K562 (cell line): ENCODE data around the gene FABP7. TPM values are rescaled to one million over a fixed set of nuclear protein-coding genes. Genes with fewer than 3 reads are reported as not detected.

Experiments used
- ATAC-seq: fragments of 200-7000 bp; cut with Tn5 transposase; 3 replicates; pipeline ENCODE4 v1.9.1; 2020; ENCODE audit warnings: moderate library complexity
- BruUV-seq: library from RNA; stranded (reverse); fragments of 400-500 nt; replicated peaks from 2 replicates; lab custom pipeline; 2021; lab: Mats Ljungman, UMichigan
- CTCF ChIA-PET: fragments of 300-600 bp; formaldehyde crosslinking; extraction: SDS; loops from one replicate; lab custom pipeline; 2021; ENCODE audit warnings: low intra/inter-chr PET ratio; lab: Yijun Ruan, JAX
- POLR2A ChIA-PET: fragments of 300-600, 350-650 bp; sonication (Branson Sonifier 250); formaldehyde crosslinking; extraction: SDS; loops from one replicate; lab custom pipeline; 2021; ENCODE audit warnings: antibody characterized with exemption, inconsistent platforms; lab: Yijun Ruan, JAX
- DNase-seq, 4 experiments: peaks; one replicate each; pipeline versions ENCODE4 v3.0.0 to v3.0.0-alpha.2; 2011 to 2018; ENCODE audit warnings: low spot score in 3 of 4, mixed read lengths in 3 of 4; ENCODE audit errors: extremely low read depth in 1 of 4
- FAIRE-seq: peaks from 2 replicates; lab custom pipeline; 2011; peaks lifted over from hg19 to GRCh38; lab: Jason Lieb, UNC
- H2AFZ ChIP-seq: 2 replicates; pipeline ENCODE4 v1.6.0; 2011; ENCODE audit warnings: low read depth, low read length, control low read depth, inconsistent platforms
- H3K27ac ChIP-seq: fragments of 200-600 bp; 3 replicates; pipeline ENCODE4 v1.8.0; 2011; ENCODE audit warnings: low read depth, mild to moderate bottlenecking, control low read depth, inconsistent platforms, low read length, moderate library complexity, mixed read lengths; ENCODE audit errors: extremely low read depth
- H3K27me3 ChIP-seq, 2 experiments: fragments of 300-600 bp in 1 of 2; 2 replicates in 1 of 2; 3 replicates in 1 of 2; pipeline versions ENCODE4 v1.6.0 to v1.8.0; 2011; ENCODE audit warnings: inconsistent platforms in 2 of 2, low read length in 2 of 2, mild to moderate bottlenecking in 1 of 2, mixed read lengths in 1 of 2, moderate library complexity in 1 of 2; ENCODE audit not compliant: control insufficient read depth in 2 of 2, insufficient read depth in 2 of 2
- H3K36me3 ChIP-seq: fragments of 300-600 bp; 3 replicates; pipeline ENCODE4 v1.8.0; 2011; ENCODE audit warnings: mild to moderate bottlenecking, low read length, inconsistent platforms; ENCODE audit not compliant: control insufficient read depth, insufficient read depth
- H3K4me1 ChIP-seq, 2 experiments: fragments of 200-600 bp in 1 of 2; replicated peaks in 1 of 2; 2 replicates in 1 of 2; 3 replicates in 1 of 2; pipeline versions ENCODE4 v1.5.1 to v1.8.0; 2011; ENCODE audit warnings: inconsistent platforms in 2 of 2, low read length in 2 of 2, mild to moderate bottlenecking in 1 of 2, mixed read lengths in 1 of 2, moderate library complexity in 1 of 2; ENCODE audit not compliant: control insufficient read depth in 2 of 2, insufficient read depth in 2 of 2
- H3K4me2 ChIP-seq: 2 replicates; pipeline ENCODE4 v1.6.1; 2011; ENCODE audit warnings: low read length, control low read depth, inconsistent platforms, mixed read lengths; ENCODE audit not compliant: insufficient read depth
- H3K4me3 ChIP-seq: fragments of 200-600 bp; sonication (generic), shearing (Covaris generic); 2 replicates; pipeline ENCODE4 v1.5.1; 2016; ENCODE audit warnings: control low read depth, inconsistent platforms
- H3K79me2 ChIP-seq: fragments of 200-600 bp; 3 replicates; pipeline ENCODE4 v1.8.0; 2011; ENCODE audit warnings: low read length, inconsistent platforms; ENCODE audit not compliant: control insufficient read depth, insufficient read depth
- H3K9ac ChIP-seq, 2 experiments: 2 replicates each; pipeline versions ENCODE4 v1.6.0 to v1.6.1; 2011; ENCODE audit warnings: low read depth in 2 of 2, low read length in 2 of 2, control low read depth in 1 of 2, inconsistent platforms in 1 of 2, mild to moderate bottlenecking in 1 of 2, mixed read lengths in 1 of 2; ENCODE audit not compliant: insufficient read depth in 1 of 2
- H3K9me1 ChIP-seq: one replicate; pipeline ENCODE4 v1.6.0; 2011; ENCODE audit warnings: inconsistent platforms, mild to moderate bottlenecking, low read length, moderate library complexity; ENCODE audit not compliant: control insufficient read depth, insufficient read depth
- H3K9me3 ChIP-seq: replicated peaks from 2 replicates; pipeline ENCODE4 v1.5.1; 2011; ENCODE audit warnings: low read depth, low read length, inconsistent platforms; ENCODE audit not compliant: control insufficient read depth, insufficient read depth
- H4K20me1 ChIP-seq: replicated peaks from 2 replicates; pipeline ENCODE4 v1.6.1; 2011; ENCODE audit warnings: low read length, inconsistent platforms, mixed read lengths; ENCODE audit not compliant: control insufficient read depth, insufficient read depth
- CTCF ChIP-seq, 3 experiments: IDR thresholded peaks in 2 of 3; conservative IDR thresholded peaks in 1 of 3; 2 replicates each; pipeline ENCODE4 v1.5.1; 2011 to 2012; ENCODE audit warnings: low read length in 3 of 3, mild to moderate bottlenecking in 3 of 3, control low read depth in 2 of 3, improper control_type of control experiment in 1 of 3, inconsistent platforms in 1 of 3, low read depth in 1 of 3, mixed read lengths in 1 of 3, moderate library complexity in 1 of 3; ENCODE audit not compliant: insufficient read depth in 2 of 3
- GTF2E2 ChIP-seq: fragments of 200-800 bp; sonication (Bioruptor generic); IDR thresholded peaks from 2 replicates; pipeline ENCODE4 v1.6.1; 2016; ENCODE audit warnings: missing genetic modification characterization, missing compliant biosample characterization
- NONO ChIP-seq, 2 experiments: fragments of 200-400 bp in 1 of 2; fragments of 450-650 bp in 1 of 2; formaldehyde crosslinking in 1 of 2; IDR thresholded peaks; 2 replicates each; pipeline ENCODE4 v1.6.1; 2017; ENCODE audit warnings: low read depth in 2 of 2, mild to moderate bottlenecking in 2 of 2, moderate library complexity in 2 of 2, low read length in 1 of 2
- POLR2H ChIP-seq: IDR thresholded peaks from 2 replicates; pipeline ENCODE4 v1.6.1; 2016; ENCODE audit warnings: missing genetic modification characterization, low read depth, mild to moderate bottlenecking, control low read depth, missing compliant biosample characterization, moderate library complexity
- SMARCC2 ChIP-seq: fragments of 450-650 bp; IDR thresholded peaks from 2 replicates; pipeline ENCODE4 v1.6.1; 2017; ENCODE audit warnings: antibody characterized with exemption, moderate library complexity, mild to moderate bottlenecking, low read depth
- SUPT5H ChIP-seq: fragments of 450-650 bp; IDR thresholded peaks from 2 replicates; pipeline ENCODE4 v1.6.1; 2016
- ZNF766 ChIP-seq: fragments of 200-800 bp; sonication (Bioruptor generic); conservative IDR thresholded peaks from 2 replicates; pipeline ENCODE4 v1.6.1; 2016; ENCODE audit warnings: missing genetic modification characterization, missing compliant biosample characterization
- WGBS: fragments of 100-300 bp; shearing (Covaris generic); methylation state at CpG from one replicate; pipeline ENCODE4 v1.1.6; 2016; ENCODE audit warnings: low coverage, mixed read lengths; ENCODE audit not compliant: insufficient coverage; ENCODE audit errors: missing lambda C conversion rate; 5-methylcytosine and 5-hydroxymethylcytosine counted together
- in situ Hi-C: fragments of 300-500 bp; cut with MboI; formaldehyde crosslinking; loops from 4 replicates; pipeline ENCODE4 v1.15.0; 2018; ENCODE audit warnings: inconsistent platforms, mixed read lengths
- intact Hi-C: fragments of 100-400 bp; cut with micrococcal nuclease; formaldehyde crosslinking; loops from 2 replicates; pipeline ENCODE4 v1.14.2; 2022
- polyA plus RNA-seq, 8 experiments: library from polyadenylated mRNA; depleted of rRNA in 4 of 8; stranded (reverse) in 5 of 8; unstranded in 3 of 8; fragments of >200 nt; fragmentation: Nextera tagmentation in 2 of 8; fragmentation: Illumina TruSeq in 1 of 8; extraction: Ambion mirVana in 2 of 8; extraction: Trizol in 1 of 8; gene quantifications; 2 replicates each; pipeline versions ENCODE4 v1.2.1 to v1.2.3, GENCODE V29; 2011 to 2014; ENCODE audit warnings: inconsistent platforms in 1 of 8, missing spikeins in 1 of 8
- total RNA-seq, 7 experiments: library from RNA; depleted of rRNA in 6 of 7; stranded (reverse); fragments of >200 nt in 6 of 7; fragmentation: Illumina TruSeq in 2 of 7; extraction: Trizol in 2 of 7; gene quantifications; 2 replicates each; pipeline versions ENCODE4 v1.2.1 to v1.2.3, GENCODE V29; 2011 to 2021; ENCODE audit warnings: low replicate concordance in 1 of 7
- TF ChIP-seq, protein P1 (sequence below), 2 experiments: fragments of 450-650 bp; formaldehyde crosslinking in 1 of 2; IDR thresholded peaks; 2 replicates each; pipeline versions ENCODE4 v1.4.0 to v1.6.1; 2014 to 2020; ENCODE audit warnings: mild to moderate bottlenecking in 2 of 2, borderline replicate concordance in 1 of 2, low read depth in 1 of 2
- TF ChIP-seq, protein P2 (sequence below): fragments of 250-450 bp; sonication (Bioruptor Pico); IDR thresholded peaks from 2 replicates; pipeline ENCODE4 v1.8.0; 2022; ENCODE audit warnings: moderate library complexity, mild to moderate bottlenecking, inconsistent platforms

The FABP7 gene
- total and polyA plus RNA-seq, 9 of the 15 experiments (the other 6 are each of a cell fraction or from before 2014, with no cell fraction given), result 0.07 to 0.14 TPM; not detected in 7

DNA sequence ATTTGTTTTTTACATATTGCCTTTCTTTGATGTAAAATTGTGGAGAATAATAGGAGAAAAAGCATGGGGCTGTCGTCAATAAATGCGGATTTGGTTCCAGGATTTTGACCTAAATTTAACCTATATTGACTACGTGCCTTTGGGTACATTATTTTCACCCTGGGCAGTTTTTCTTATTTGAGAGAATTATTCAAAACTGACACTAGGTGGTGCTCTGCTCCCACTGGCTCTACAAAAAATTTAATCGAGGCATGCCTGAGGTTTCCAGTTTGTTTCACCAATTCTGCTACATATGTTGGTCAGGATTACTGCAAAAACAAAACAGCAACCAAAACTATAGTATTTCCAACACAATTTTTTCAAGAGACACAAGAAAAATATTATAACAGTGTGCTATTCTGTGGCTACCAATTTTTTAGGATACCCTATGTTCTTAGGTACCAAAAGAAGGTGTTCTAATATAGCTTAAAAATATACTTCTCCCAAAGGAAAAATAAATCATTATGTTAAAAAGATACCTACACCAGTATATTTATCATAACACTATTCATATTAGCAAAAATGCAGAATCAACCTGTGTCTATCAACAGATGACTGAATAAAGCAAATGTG lies 48.6 kb upstream of the FABP7 start:
- CTCF ChIA-PET, result interaction anchor here (0.8 to 3.6 kb wide), 2 partner anchors 108 to 585 kb away, joined by 3 to 34 read pairs; no protein-coding TSS in a partner anchor
- DNase-seq, result peak in 3 of 4 experiments; percentile 31 to 57 (median 32)
- Histone ChIP-seq H3K36me3 (no peaks in the 10 kb centered on the region), H3K9me3 (no peaks in the 10 kb centered on the region), H3K27me3 (no peaks in the 10 kb centered on the region), H3K9me1 (no peaks in the 10 kb centered on the region), H3K9ac (no peak overlapping the region), H4K20me1 (no peaks in the 10 kb centered on the region), H3K4me3 (no peak overlapping the region), H2AFZ (no peak overlapping the region), H3K27ac (no peak overlapping the region), H3K4me1 (no peaks in the 10 kb centered on the region), H3K79me2 (no peaks in the 10 kb centered on the region), H3K4me2 (no peak overlapping the region)
- intact Hi-C loops (loop anchor here (1.0 to 5.0 kb wide), 4 partner anchors 108 to 986 kb away; no protein-coding TSS in a partner anchor), in situ Hi-C loops (loop anchor here (25.0 kb wide), 1 partner anchor 581 kb away; no protein-coding TSS in a partner anchor)
- no TSS peak for BruUV-seq
- FAIRE-seq, result peak; percentile 59
- ATAC-seq, result peak; percentile 74
- WGBS, result 4% methylated on average over 4 of the region's 4 CpGs
- POLR2A ChIA-PET, result interaction anchor here (1.5 kb wide), 1 partner anchor 108 kb away, joined by 3 read pairs; no protein-coding TSS in a partner anchor
- TF ChIP-seq, protein P1, sequence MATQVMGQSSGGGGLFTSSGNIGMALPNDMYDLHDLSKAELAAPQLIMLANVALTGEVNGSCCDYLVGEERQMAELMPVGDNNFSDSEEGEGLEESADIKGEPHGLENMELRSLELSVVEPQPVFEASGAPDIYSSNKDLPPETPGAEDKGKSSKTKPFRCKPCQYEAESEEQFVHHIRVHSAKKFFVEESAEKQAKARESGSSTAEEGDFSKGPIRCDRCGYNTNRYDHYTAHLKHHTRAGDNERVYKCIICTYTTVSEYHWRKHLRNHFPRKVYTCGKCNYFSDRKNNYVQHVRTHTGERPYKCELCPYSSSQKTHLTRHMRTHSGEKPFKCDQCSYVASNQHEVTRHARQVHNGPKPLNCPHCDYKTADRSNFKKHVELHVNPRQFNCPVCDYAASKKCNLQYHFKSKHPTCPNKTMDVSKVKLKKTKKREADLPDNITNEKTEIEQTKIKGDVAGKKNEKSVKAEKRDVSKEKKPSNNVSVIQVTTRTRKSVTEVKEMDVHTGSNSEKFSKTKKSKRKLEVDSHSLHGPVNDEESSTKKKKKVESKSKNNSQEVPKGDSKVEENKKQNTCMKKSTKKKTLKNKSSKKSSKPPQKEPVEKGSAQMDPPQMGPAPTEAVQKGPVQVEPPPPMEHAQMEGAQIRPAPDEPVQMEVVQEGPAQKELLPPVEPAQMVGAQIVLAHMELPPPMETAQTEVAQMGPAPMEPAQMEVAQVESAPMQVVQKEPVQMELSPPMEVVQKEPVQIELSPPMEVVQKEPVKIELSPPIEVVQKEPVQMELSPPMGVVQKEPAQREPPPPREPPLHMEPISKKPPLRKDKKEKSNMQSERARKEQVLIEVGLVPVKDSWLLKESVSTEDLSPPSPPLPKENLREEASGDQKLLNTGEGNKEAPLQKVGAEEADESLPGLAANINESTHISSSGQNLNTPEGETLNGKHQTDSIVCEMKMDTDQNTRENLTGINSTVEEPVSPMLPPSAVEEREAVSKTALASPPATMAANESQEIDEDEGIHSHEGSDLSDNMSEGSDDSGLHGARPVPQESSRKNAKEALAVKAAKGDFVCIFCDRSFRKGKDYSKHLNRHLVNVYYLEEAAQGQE (IDR thresholded peaks at IDR 0.05; ENCODE audit: borderline replicate concordance), result peak; percentile 63
- TF ChIP-seq, protein P1 (CRISPR knock-in tag; IDR thresholded peaks at IDR 0.05; ENCODE audit: low read depth), result no peak
- peak; percentile 57 to 82 (median 59) for TF ChIP-seq CTCF (IDR thresholded peaks at IDR 0.05 in 2 of 3, conservative IDR thresholded peaks at IDR 0.05 in 1 of 3; ENCODE audit: insufficient read depth in 2 of 3, low read depth in 1 of 3, low read length in 3 of 3)
- TF ChIP-seq GTF2E2 (tag), result no peak
- TF ChIP-seq, protein P2, sequence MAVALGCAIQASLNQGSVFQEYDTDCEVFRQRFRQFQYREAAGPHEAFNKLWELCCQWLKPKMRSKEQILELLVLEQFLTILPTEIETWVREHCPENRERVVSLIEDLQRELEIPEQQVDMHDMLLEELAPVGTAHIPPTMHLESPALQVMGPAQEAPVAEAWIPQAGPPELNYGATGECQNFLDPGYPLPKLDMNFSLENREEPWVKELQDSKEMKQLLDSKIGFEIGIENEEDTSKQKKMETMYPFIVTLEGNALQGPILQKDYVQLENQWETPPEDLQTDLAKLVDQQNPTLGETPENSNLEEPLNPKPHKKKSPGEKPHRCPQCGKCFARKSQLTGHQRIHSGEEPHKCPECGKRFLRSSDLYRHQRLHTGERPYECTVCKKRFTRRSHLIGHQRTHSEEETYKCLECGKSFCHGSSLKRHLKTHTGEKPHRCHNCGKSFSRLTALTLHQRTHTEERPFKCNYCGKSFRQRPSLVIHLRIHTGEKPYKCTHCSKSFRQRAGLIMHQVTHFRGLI, result no peak
- peak; percentile 12; the same call in 1 of the 2 replicates for TF ChIP-seq POLR2H
- no peak for TF ChIP-seq NONO (IDR thresholded peaks at IDR 0.05; ENCODE audit: low read depth in 2 of 2, low read length in 1 of 2)
- TF ChIP-seq SUPT5H, result no peak
- no peak for TF ChIP-seq ZNF766 (CRISPR knock-in tag)
- no peak for TF ChIP-seq SMARCC2
